AG04450 (cell line): ENCODE measurements around the gene UTY. TPM values are rescaled to one million over a fixed set of nuclear protein-coding genes. Genes with fewer than 3 reads are reported as not detected.

Experiments used
- CTCF ChIA-PET: fragments of 300-600, 350-600 bp; formaldehyde crosslinking; extraction: SDS; loops from one replicate; lab custom pipeline; 2022; ENCODE audit warnings: antibody characterized with exemption, inconsistent platforms; lab: Charles Lee
- POLR2A ChIA-PET: fragments of 350-600 bp; formaldehyde crosslinking; extraction: SDS; loops from one replicate; lab custom pipeline; 2021; ENCODE audit warnings: antibody characterized with exemption, inconsistent platforms; lab: Yijun Ruan, JAX
- DNase-seq: peaks from one replicate; pipeline ENCODE4 v3.0.0-alpha.2; 2011; ENCODE audit warnings: low read depth, low spot score
- H3K27ac ChIP-seq: one replicate; pipeline ENCODE4 v1.5.1; 2012; ENCODE audit warnings: low read depth, low read length, control low read depth
- H3K27me3 ChIP-seq: one replicate; pipeline ENCODE4 v1.6.0; 2012; ENCODE audit warnings: low read length; ENCODE audit not compliant: control insufficient read depth, insufficient read depth
- H3K4me3 ChIP-seq: 2 replicates; pipeline ENCODE4 v1.5.1; 2011; ENCODE audit warnings: mild to moderate bottlenecking, low read depth, low read length, control low read depth
- H3K9me3 ChIP-seq: 2 replicates; pipeline ENCODE4 v1.5.1; 2012; ENCODE audit warnings: low read length; ENCODE audit not compliant: control insufficient read depth, insufficient read depth
- polyA plus RNA-seq: library from polyadenylated mRNA; depleted of rRNA; stranded (reverse); fragments of >200 nt; gene quantifications from 2 replicates; pipeline ENCODE4 v1.2.3, GENCODE V29; 2011
- TF ChIP-seq, protein P1 (sequence below): IDR thresholded peaks from 2 replicates; pipeline ENCODE4 v1.5.1; 2011; ENCODE audit warnings: low read depth, low read length, control low read depth, inconsistent platforms

Gene UTY
- polyA plus RNA-seq, 1 experiment, result 11.0 TPM

DNA sequence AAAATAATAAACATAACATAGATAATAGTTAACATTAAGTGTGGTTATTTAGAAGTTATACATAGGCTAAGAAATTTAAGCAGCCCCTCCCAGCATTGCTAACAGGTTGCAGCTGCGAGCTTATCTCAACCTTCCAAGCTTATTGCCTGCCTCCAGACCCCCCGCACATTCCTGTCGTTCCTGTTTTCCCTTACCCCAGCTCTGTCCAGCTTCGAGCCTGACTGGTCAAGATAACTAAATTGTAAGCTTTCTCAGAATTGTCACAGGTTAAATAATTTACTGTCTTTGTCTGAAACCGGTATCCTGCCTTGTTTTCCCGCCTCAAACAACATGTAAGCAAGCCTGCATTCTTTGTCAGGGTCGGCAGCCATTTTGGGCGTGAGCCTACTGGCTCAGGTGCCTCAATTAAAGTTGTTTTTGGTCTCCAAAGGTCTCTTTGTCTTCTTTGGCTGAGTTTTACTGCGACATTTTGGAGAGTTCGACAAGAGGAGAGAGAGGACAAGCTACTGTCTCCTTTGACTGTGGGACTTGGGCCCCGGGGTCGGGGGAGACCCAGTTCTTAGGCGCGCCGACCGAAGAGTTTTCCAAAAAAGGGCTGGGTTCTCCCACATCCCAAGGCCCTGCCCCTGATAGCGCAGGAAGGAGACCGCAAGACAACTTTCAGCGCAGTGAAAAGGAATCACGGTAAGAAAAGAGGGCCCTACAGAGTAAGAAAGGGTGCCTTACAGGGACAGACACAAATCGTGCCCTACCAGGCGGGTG is 44.4 kb downstream of the UTY start:
- no peak for DNase-seq
- Histone ChIP-seq H3K27me3 (no peaks in the 10 kb centered on the region), H3K4me3 (no peak overlapping the region), H3K27ac (no peak overlapping the region), H3K9me3 (no peaks in the 10 kb centered on the region)
- ChIA-PET POLR2A (no interaction called here), CTCF (no interaction called here)
- TF ChIP-seq, protein P1, sequence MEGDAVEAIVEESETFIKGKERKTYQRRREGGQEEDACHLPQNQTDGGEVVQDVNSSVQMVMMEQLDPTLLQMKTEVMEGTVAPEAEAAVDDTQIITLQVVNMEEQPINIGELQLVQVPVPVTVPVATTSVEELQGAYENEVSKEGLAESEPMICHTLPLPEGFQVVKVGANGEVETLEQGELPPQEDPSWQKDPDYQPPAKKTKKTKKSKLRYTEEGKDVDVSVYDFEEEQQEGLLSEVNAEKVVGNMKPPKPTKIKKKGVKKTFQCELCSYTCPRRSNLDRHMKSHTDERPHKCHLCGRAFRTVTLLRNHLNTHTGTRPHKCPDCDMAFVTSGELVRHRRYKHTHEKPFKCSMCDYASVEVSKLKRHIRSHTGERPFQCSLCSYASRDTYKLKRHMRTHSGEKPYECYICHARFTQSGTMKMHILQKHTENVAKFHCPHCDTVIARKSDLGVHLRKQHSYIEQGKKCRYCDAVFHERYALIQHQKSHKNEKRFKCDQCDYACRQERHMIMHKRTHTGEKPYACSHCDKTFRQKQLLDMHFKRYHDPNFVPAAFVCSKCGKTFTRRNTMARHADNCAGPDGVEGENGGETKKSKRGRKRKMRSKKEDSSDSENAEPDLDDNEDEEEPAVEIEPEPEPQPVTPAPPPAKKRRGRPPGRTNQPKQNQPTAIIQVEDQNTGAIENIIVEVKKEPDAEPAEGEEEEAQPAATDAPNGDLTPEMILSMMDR, result no peak

DNA sequence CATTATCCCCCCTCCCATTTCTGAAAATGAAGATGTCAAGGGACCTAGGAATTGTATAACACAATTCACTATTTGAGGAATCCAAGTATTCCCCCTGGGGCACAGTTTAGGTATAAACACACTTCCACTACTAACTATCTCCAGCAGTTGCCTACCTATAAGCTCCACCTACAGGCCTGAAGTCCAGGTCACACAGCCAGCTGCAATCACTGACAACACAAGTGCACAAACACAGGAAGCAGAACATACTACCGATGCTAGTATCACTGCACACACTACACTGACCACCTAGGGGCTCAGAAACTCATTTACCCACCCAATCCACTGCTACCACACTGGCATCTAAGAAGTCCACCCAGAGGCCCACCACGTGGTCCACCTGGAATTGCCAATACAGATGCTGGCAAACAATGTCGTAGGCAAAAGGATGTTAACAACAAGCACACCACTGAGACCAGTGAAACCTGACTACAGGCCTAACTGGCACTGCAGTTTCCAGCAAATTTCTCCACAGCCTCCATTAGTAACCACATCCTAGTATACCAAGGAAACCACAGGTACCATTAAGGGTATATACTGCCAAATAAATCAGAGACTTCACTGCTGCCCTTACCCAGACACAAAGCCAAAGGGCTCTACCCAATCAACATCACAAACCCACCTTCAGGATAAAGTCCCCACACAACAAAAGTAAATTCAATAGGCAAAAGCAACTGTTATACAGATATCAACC is 47.4 kb downstream of the UTY start:
- CTCF ChIA-PET, result no interaction called here
- no peak for DNase-seq
- no peak overlapping the region for H3K4me3 ChIP-seq
- peaks cover 5% of the 10 kb centered on the region; the same call in 1 of the 2 replicates for H3K9me3 ChIP-seq
- POLR2A ChIA-PET, result no interaction called here
- H3K27ac ChIP-seq, result no peak overlapping the region
- no peaks in the 10 kb centered on the region for H3K27me3 ChIP-seq
- TF ChIP-seq, protein P1, result no peak

DNA sequence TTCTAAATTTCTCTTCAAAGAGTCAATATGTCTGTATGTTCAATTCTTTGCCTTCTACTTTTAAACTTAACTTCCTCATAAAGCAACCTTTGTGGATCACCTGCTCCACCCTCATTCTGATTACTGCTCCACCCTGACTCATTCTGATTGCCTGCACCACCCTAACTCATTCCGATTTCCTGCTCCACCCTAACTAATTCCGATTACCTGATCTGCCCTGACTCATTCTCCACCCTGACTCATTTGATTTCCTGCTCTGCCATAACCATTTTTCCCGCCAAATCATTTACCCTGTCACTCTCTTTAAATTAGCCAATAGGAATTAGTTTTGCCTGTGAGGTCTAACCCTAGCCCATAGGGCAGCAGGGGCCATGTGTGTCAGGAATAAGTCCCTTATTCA is 50.3 kb downstream of the UTY start:
- Histone ChIP-seq H3K27me3 (no peaks in the 10 kb centered on the region), H3K9me3 (peaks cover 5% of the 10 kb centered on the region; the same call in 1 of the 2 replicates), H3K4me3 (no peak overlapping the region), H3K27ac (no peak overlapping the region)
- ChIA-PET POLR2A (no interaction called here), CTCF (no interaction called here)
- TF ChIP-seq, protein P1, result no peak
- no peak for DNase-seq

DNA sequence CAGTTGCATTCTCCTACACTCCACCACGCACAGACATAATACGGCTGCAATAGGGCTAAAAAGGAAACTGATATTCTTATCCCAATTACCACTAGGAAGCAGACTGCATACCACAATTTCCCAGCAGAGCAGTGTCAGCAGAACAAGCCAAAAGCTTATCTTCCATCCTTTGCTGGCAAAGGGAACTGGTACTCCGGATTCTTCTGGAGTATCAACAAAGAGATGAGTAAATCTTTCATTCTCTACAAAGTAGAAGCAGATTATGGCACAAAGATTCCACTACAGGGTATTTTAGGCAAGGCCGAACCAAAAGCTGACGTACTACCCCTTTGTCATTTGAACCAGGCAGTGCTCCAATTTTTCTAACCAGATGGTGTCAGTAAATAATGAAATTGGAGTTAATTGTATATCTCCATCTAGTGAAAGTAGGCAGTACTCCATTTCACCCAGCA is 56.5 kb downstream of the UTY start:
- POLR2A ChIA-PET, result no interaction called here
- Histone ChIP-seq H3K9me3 (no peaks in the 10 kb centered on the region), H3K27ac (no peak overlapping the region), H3K27me3 (no peaks in the 10 kb centered on the region), H3K4me3 (no peak overlapping the region)
- no peak for DNase-seq
- TF ChIP-seq, protein P1, result no peak
- CTCF ChIA-PET, result interaction anchor here (1.9 kb wide), 1 partner anchor 13 kb away, joined by 9 read pairs; no protein-coding TSS in a partner anchor
